HEK293T (cell line): ENCODE results near the gene PRR5.

Source experiments
- CTCF ChIA-PET: fragments of 350-600 bp; formaldehyde crosslinking; extraction: SDS; loops from one replicate; lab custom pipeline; 2021; ENCODE audit warnings: antibody characterized with exemption, inconsistent platforms; lab: Yijun Ruan, JAX
- POLR2A ChIA-PET: fragments of 350-600 bp; formaldehyde crosslinking; extraction: SDS; loops from one replicate; lab custom pipeline; 2020; ENCODE audit warnings: antibody characterized with exemption, inconsistent platforms; lab: Yijun Ruan, JAX
- DNase-seq: peaks from one replicate; pipeline ENCODE4 v3.0.0; 2012; ENCODE audit warnings: mixed read lengths; ENCODE audit errors: extremely low spot score
- ARNT ChIP-seq: fragments of 450-650 bp; IDR thresholded peaks from 2 replicates; pipeline ENCODE4 v1.6.1; 2017; ENCODE audit warnings: mild to moderate bottlenecking
- BHLHE40 ChIP-seq: fragments of 450-650 bp; IDR thresholded peaks from 2 replicates; pipeline ENCODE4 v1.6.1; 2016; ENCODE audit warnings: mild to moderate bottlenecking, moderate library complexity, borderline replicate concordance
- CTBP1 ChIP-seq: fragments of 450-650 bp; IDR thresholded peaks from 2 replicates; pipeline ENCODE4 v1.6.1; 2016; ENCODE audit warnings: borderline replicate concordance
- ELF4 ChIP-seq: fragments of 450-650 bp; IDR thresholded peaks from 2 replicates; pipeline ENCODE4 v1.6.1; 2017; ENCODE audit warnings: antibody characterized with exemption
- FOXA1 ChIP-seq: fragments of 450-650 bp; IDR thresholded peaks from 2 replicates; pipeline ENCODE4 v1.6.1; 2016; ENCODE audit warnings: mild to moderate bottlenecking
- FOXK2 ChIP-seq: fragments of 450-650 bp; IDR thresholded peaks from 2 replicates; pipeline ENCODE4 v1.6.1; 2016; ENCODE audit warnings: mild to moderate bottlenecking
- FOXM1 ChIP-seq: fragments of 450-650 bp; IDR thresholded peaks from 2 replicates; pipeline ENCODE4 v1.6.1; 2017; ENCODE audit warnings: mild to moderate bottlenecking, borderline replicate concordance
- HDGF ChIP-seq: fragments of 450-650 bp; IDR thresholded peaks from 2 replicates; pipeline ENCODE4 v1.6.1; 2017; ENCODE audit warnings: antibody characterized with exemption, borderline replicate concordance
- L3MBTL2 ChIP-seq: fragments of 450-650 bp; conservative IDR thresholded peaks from 2 replicates; pipeline ENCODE4 v1.6.1; 2016; ENCODE audit warnings: mild to moderate bottlenecking
- LEF1 ChIP-seq: fragments of 450-650 bp; IDR thresholded peaks from 2 replicates; pipeline ENCODE4 v1.6.1; 2017; ENCODE audit warnings: mild to moderate bottlenecking, borderline replicate concordance
- NFRKB ChIP-seq: fragments of 450-650 bp; IDR thresholded peaks from 2 replicates; pipeline ENCODE4 v1.6.1; 2016; ENCODE audit warnings: mild to moderate bottlenecking, moderate library complexity
- PKNOX1 ChIP-seq: fragments of 450-650 bp; IDR thresholded peaks from 2 replicates; pipeline ENCODE4 v1.6.1; 2016
- SP1 ChIP-seq: fragments of 450-650 bp; IDR thresholded peaks from 2 replicates; pipeline ENCODE4 v1.6.1; 2017
- SUZ12 ChIP-seq: fragments of 450-650 bp; IDR thresholded peaks from 2 replicates; pipeline ENCODE4 v1.6.1; 2016; ENCODE audit warnings: mild to moderate bottlenecking
- TARDBP ChIP-seq: fragments of 450-650 bp; IDR thresholded peaks from 2 replicates; pipeline ENCODE4 v1.6.1; 2016
- ZNF384 ChIP-seq: fragments of 450-650 bp; IDR thresholded peaks from 2 replicates; pipeline ENCODE4 v1.6.1; 2016

PRR5 gene

GRCh38 chr22:44732661-44733060, 30.7 kb downstream of the PRR5 start:
- no peak for DNase-seq
- TF ChIP-seq CTBP1 (no peak), BHLHE40 (no peak), ELF4 (no peak), FOXK2 (no peak), SP1 (no peak), LEF1 (no peak), NFRKB (no peak; the same call in 1 of the 2 replicates), SUZ12 (no peak), TARDBP (no peak), ARNT (no peak), PKNOX1 (no peak), L3MBTL2 (no peak), HDGF (no peak), FOXM1 (no peak), FOXA1 (no peak), ZNF384 (no peak)
- POLR2A ChIA-PET, result no interaction called here
- CTCF ChIA-PET, result no interaction called here

GRCh38 chr22:44733426-44734106, 31.6 kb downstream of the PRR5 start:
- ChIA-PET POLR2A (no interaction called here), CTCF (interaction anchor here (0.6 kb wide), 1 partner anchor 16 kb away, joined by 5 read pairs; no protein-coding TSS in a partner anchor)
- no peak for DNase-seq
- TF ChIP-seq SP1, result no peak
- no peak for TF ChIP-seq SUZ12
- TF ChIP-seq HDGF, result no peak
- TF ChIP-seq LEF1, result no peak
- no peak for TF ChIP-seq TARDBP
- TF ChIP-seq CTBP1, result no peak
- TF ChIP-seq L3MBTL2, result no peak
- no peak for TF ChIP-seq ELF4
- no peak for TF ChIP-seq BHLHE40
- TF ChIP-seq FOXA1, result no peak
- no peak for TF ChIP-seq FOXK2
- TF ChIP-seq NFRKB, result no peak
- no peak for TF ChIP-seq FOXM1
- TF ChIP-seq ARNT, result no peak
- TF ChIP-seq PKNOX1, result no peak

- POLR2A ChIA-PET, result interaction anchor here (0.6 kb wide), 2 partner anchors 26 to 766 kb away, joined by 3 read pairs; no protein-coding TSS in a partner anchor
- CTCF ChIA-PET, result interaction anchor here (0.6 kb wide), 1 partner anchor 17 kb away, joined by 5 read pairs; no protein-coding TSS in a partner anchor
- no peak for DNase-seq
These were observed 32.3 kb downstream of the PRR5 start for GRCh38 chr22:44734278-44734677.

GRCh38 chr22:44734801-44735517, 33.0 kb downstream of the PRR5 start:
- CTCF ChIA-PET, result interaction anchor here (0.6 to 0.9 kb wide), 4 partner anchors 9 to 42 kb away, joined by 3 read pairs; no protein-coding TSS in a partner anchor
- no peak for DNase-seq
- no peak for TF ChIP-seq FOXM1
- no peak for TF ChIP-seq NFRKB
- TF ChIP-seq BHLHE40, result no peak
- TF ChIP-seq TARDBP, result no peak
- no peak for TF ChIP-seq PKNOX1
- no peak for TF ChIP-seq ELF4
- TF ChIP-seq SP1, result no peak
- no peak for TF ChIP-seq CTBP1
- POLR2A ChIA-PET, result interaction anchor here (0.6 kb wide), 2 partner anchors 27 to 765 kb away, joined by 3 read pairs; no protein-coding TSS in a partner anchor

More at GRCh38 chr22:44734278-44734677, 32.3 kb downstream of the PRR5 start:
- TF ChIP-seq NFRKB, result no peak
- no peak for TF ChIP-seq BHLHE40
- no peak for TF ChIP-seq ELF4
- no peak for TF ChIP-seq FOXA1
- no peak for TF ChIP-seq ZNF384
- no peak for TF ChIP-seq TARDBP
- TF ChIP-seq CTBP1, result no peak
- TF ChIP-seq HDGF, result no peak
- TF ChIP-seq FOXM1, result no peak
- TF ChIP-seq FOXK2, result no peak
- TF ChIP-seq LEF1, result no peak
- no peak for TF ChIP-seq L3MBTL2
- no peak for TF ChIP-seq ARNT
- TF ChIP-seq SUZ12, result no peak
- TF ChIP-seq PKNOX1, result no peak
- no peak for TF ChIP-seq SP1
